Neural cell (in vitro differentiated cells): ENCODE results near the gene MIEF1. TPM values are rescaled to one million over a fixed set of nuclear protein-coding genes. Genes with fewer than 3 reads are reported as not detected.

ENCODE experiments used
- H2AFZ ChIP-seq: fragments of 200-600, 300-800 bp; sonication (generic), shearing (Covaris generic); 2 replicates; pipeline ENCODE4 v1.6.0; 2014; ENCODE audit warnings: low read depth, mild to moderate bottlenecking, antibody characterized with exemption, low read length, moderate library complexity
- H3F3A ChIP-seq: fragments of 200-600 bp; shearing (Covaris generic); 2 replicates; pipeline ENCODE4 v1.6.1; 2016; ENCODE audit warnings: mild to moderate bottlenecking, moderate library complexity, mixed read lengths, antibody characterized with exemption, low read length; ENCODE audit not compliant: insufficient read depth, poor library complexity, severe bottlenecking
- H3K27ac ChIP-seq: fragments of 200-600, 300-800 bp; sonication (generic), shearing (Covaris generic); 2 replicates; pipeline ENCODE4 v1.5.1; 2014; ENCODE audit warnings: mild to moderate bottlenecking, low read length, moderate library complexity
- H3K27me3 ChIP-seq: fragments of 300-800, 200-600 bp; sonication (generic), shearing (Covaris generic); 2 replicates; pipeline ENCODE4 v1.6.0; 2014; ENCODE audit warnings: mild to moderate bottlenecking, low read depth, low read length, moderate library complexity; ENCODE audit not compliant: insufficient read depth
- H3K36me3 ChIP-seq: fragments of 300-800, 200-600 bp; sonication (generic), shearing (Covaris generic); 2 replicates; pipeline ENCODE4 v1.5.1; 2014; ENCODE audit warnings: mild to moderate bottlenecking, antibody characterized with exemption, low read length, moderate library complexity; ENCODE audit not compliant: insufficient read depth
- H3K4me2 ChIP-seq: fragments of 300-800, 200-600 bp; sonication (generic), shearing (Covaris generic); 2 replicates; pipeline ENCODE4 v1.6.0; 2014; ENCODE audit warnings: mild to moderate bottlenecking, low read length
- H3K4me3 ChIP-seq: fragments of 300-800, 200-600 bp; sonication (generic), shearing (Covaris generic); 2 replicates; pipeline ENCODE4 v1.5.1; 2014; ENCODE audit warnings: mild to moderate bottlenecking, low read length, moderate library complexity
- H3K79me2 ChIP-seq: fragments of 200-600 bp; shearing (Covaris generic); replicated peaks from 2 replicates; pipeline ENCODE4 v1.6.0; 2014; ENCODE audit warnings: mild to moderate bottlenecking, low read length, moderate library complexity; ENCODE audit not compliant: insufficient read depth
- H3K9ac ChIP-seq: fragments of 300-800, 200-600 bp; sonication (generic), shearing (Covaris generic); 2 replicates; pipeline ENCODE4 v1.6.1; 2016; ENCODE audit warnings: mild to moderate bottlenecking, low read length, mixed read lengths
- H3K9me2 ChIP-seq: fragments of 200-600 bp; shearing (Covaris generic); 2 replicates; pipeline ENCODE4 v1.6.1; 2016; ENCODE audit warnings: mild to moderate bottlenecking, low read length, mixed read lengths; ENCODE audit not compliant: insufficient read depth
- H3K9me3 ChIP-seq: fragments of 200-600, 300-800 bp; sonication (generic), shearing (Covaris generic); 2 replicates; pipeline ENCODE4 v1.6.1; 2016; ENCODE audit warnings: mild to moderate bottlenecking, mixed run types, low read length, moderate library complexity, mixed read lengths
- H4K20me1 ChIP-seq: fragments of 200-600 bp; shearing (Covaris generic); 2 replicates; pipeline ENCODE4 v1.6.1; 2016; ENCODE audit warnings: mild to moderate bottlenecking, mixed run types; ENCODE audit not compliant: insufficient read depth
- CTCF ChIP-seq: fragments of 450-650 bp; IDR thresholded peaks from 2 replicates; pipeline ENCODE4 v1.5.1; 2014; ENCODE audit warnings: antibody characterized with exemption, mild to moderate bottlenecking, moderate library complexity; ENCODE audit not compliant: poor library complexity, severe bottlenecking
- EP300 ChIP-seq: fragments of 450-650 bp; conservative IDR thresholded peaks from 2 replicates; pipeline ENCODE4 v1.6.1; 2014; ENCODE audit warnings: antibody characterized with exemption, mild to moderate bottlenecking, moderate library complexity; ENCODE audit not compliant: poor library complexity, severe bottlenecking
- EZH2 ChIP-seq: fragments of 200-600, 300-800 bp; shearing (Covaris generic), sonication (generic); IDR thresholded peaks from 2 replicates; pipeline ENCODE4 v1.6.1; 2014; ENCODE audit warnings: antibody characterized with exemption, low read length, borderline replicate concordance, mild to moderate bottlenecking; ENCODE audit not compliant: insufficient read depth, poor library complexity, severe bottlenecking
- MXI1 ChIP-seq: fragments of 450-650 bp; conservative IDR thresholded peaks from 2 replicates; pipeline ENCODE4 v1.6.1; 2014; ENCODE audit warnings: antibody characterized with exemption, mild to moderate bottlenecking; ENCODE audit not compliant: poor library complexity, severe bottlenecking
- POLR2AphosphoS5 ChIP-seq: IDR thresholded peaks from 2 replicates; pipeline ENCODE4 v1.6.1; 2012
- RAD21 ChIP-seq: fragments of 450-650 bp; conservative IDR thresholded peaks from 2 replicates; pipeline ENCODE4 v1.6.1; 2014; ENCODE audit warnings: antibody characterized with exemption, mild to moderate bottlenecking, moderate library complexity
- SMC3 ChIP-seq: fragments of 450-650 bp; conservative IDR thresholded peaks from 2 replicates; pipeline ENCODE4 v1.6.1; 2014; ENCODE audit warnings: antibody characterized with exemption, mild to moderate bottlenecking, moderate library complexity; ENCODE audit not compliant: poor library complexity
- TAF1 ChIP-seq: IDR thresholded peaks from 2 replicates; pipeline ENCODE4 v1.6.1; 2012; ENCODE audit warnings: low read depth
- polyA plus RNA-seq: library from polyadenylated mRNA; depleted of rRNA; stranded (reverse); fragments of >200 nt; gene quantifications from 2 replicates; pipeline ENCODE4 v1.2.3, GENCODE V29; 2014
- TF ChIP-seq, protein P1 (sequence below): IDR thresholded peaks from 2 replicates; pipeline ENCODE4 v1.6.1; 2012; ENCODE audit warnings: borderline replicate concordance

MIEF1 gene
- polyA plus RNA-seq, 1 donor from 2014 or later = 19.8 TPM

- no peaks in the 10 kb centered on the region for H3K27me3 ChIP-seq
- peak overlapping the region; percentile 45 for H3K4me3 ChIP-seq
- peaks cover 4% of the 10 kb centered on the region for H3K36me3 ChIP-seq
- no peak overlapping the region for H2AFZ ChIP-seq
- no peak overlapping the region for H3K9ac ChIP-seq
- H3K27ac ChIP-seq = no peak overlapping the region
- TF ChIP-seq, protein P1, sequence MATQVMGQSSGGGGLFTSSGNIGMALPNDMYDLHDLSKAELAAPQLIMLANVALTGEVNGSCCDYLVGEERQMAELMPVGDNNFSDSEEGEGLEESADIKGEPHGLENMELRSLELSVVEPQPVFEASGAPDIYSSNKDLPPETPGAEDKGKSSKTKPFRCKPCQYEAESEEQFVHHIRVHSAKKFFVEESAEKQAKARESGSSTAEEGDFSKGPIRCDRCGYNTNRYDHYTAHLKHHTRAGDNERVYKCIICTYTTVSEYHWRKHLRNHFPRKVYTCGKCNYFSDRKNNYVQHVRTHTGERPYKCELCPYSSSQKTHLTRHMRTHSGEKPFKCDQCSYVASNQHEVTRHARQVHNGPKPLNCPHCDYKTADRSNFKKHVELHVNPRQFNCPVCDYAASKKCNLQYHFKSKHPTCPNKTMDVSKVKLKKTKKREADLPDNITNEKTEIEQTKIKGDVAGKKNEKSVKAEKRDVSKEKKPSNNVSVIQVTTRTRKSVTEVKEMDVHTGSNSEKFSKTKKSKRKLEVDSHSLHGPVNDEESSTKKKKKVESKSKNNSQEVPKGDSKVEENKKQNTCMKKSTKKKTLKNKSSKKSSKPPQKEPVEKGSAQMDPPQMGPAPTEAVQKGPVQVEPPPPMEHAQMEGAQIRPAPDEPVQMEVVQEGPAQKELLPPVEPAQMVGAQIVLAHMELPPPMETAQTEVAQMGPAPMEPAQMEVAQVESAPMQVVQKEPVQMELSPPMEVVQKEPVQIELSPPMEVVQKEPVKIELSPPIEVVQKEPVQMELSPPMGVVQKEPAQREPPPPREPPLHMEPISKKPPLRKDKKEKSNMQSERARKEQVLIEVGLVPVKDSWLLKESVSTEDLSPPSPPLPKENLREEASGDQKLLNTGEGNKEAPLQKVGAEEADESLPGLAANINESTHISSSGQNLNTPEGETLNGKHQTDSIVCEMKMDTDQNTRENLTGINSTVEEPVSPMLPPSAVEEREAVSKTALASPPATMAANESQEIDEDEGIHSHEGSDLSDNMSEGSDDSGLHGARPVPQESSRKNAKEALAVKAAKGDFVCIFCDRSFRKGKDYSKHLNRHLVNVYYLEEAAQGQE = no peak
- TF ChIP-seq SMC3 (no peak), MXI1 (no peak), RAD21 (no peak), CTCF (no peak), EZH2 (no peak), POLR2AphosphoS5 (no peak), EP300 (no peak), TAF1 (no peak)
- H3K79me2 ChIP-seq = peaks cover 59% of the 10 kb centered on the region
- peaks cover 37% of the 10 kb centered on the region for H4K20me1 ChIP-seq
- no peaks in the 10 kb centered on the region for H3F3A ChIP-seq
- no peaks in the 10 kb centered on the region for H3K9me2 ChIP-seq
- no peak overlapping the region for H3K4me2 ChIP-seq
- no peaks in the 10 kb centered on the region for H3K9me3 ChIP-seq
These were observed 22.1 kb downstream of the MIEF1 start for GRCh38 chr22:39524089-39524752.

DNA sequence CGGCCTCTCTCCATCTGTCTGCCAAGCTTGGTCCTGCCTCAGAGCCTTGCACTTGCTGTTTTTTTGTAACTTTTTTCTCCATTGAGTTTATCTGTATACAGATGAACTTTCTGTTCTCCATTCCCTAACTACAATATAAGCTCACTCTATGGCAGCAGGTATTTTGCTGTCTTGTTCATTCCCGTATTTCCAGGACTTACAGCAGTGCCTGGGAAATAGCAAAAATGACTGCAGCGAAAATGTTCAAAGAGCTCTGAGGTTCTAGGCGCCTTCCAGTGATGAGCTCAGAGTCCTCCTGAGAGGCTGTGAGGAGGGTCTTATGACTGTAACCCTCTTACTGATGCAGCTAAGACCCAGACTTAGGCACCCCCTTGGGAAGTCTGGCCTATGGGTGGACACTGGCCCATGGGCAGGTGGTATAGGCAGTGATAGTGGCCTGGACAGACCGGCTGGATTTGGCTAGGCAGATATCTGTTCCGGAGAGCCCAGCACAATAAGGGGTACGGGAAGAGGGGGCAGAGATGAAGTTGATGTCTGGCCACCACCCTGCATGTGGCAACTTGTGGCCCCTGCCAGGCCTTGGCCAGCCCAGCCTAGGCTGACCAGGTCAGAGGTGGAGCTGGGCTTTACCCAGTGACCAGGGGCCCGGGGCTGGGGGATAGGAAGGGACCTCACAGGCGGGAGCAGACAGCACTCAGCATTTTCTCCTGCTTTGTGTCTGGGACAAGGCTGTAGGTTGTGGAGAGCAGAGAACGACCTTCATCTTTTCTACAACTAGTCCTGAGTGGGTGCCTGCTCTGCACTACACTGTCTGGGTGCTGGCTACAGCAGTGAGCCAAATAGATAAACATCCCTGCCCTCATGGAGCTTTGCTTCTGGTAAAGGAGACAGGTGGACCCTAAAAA, 22.9 kb downstream of the MIEF1 start:
- no peak overlapping the region for H2AFZ ChIP-seq
- peaks cover 59% of the 10 kb centered on the region for H3K79me2 ChIP-seq
- H3K9ac ChIP-seq = no peak overlapping the region
- H3K4me2 ChIP-seq = no peak overlapping the region
- no peaks in the 10 kb centered on the region for H3F3A ChIP-seq
- H4K20me1 ChIP-seq = peaks cover 37% of the 10 kb centered on the region
- H3K27me3 ChIP-seq = no peaks in the 10 kb centered on the region
- H3K4me3 ChIP-seq = peak overlapping the region; percentile 45
- TF ChIP-seq SMC3 = no peak
- no peak for TF ChIP-seq POLR2AphosphoS5
- TF ChIP-seq RAD21 = no peak
- no peak for TF ChIP-seq CTCF
- no peak for TF ChIP-seq TAF1
- H3K36me3 ChIP-seq = peaks cover 4% of the 10 kb centered on the region
- H3K9me3 ChIP-seq = no peaks in the 10 kb centered on the region
- H3K27ac ChIP-seq = no peak overlapping the region
- no peaks in the 10 kb centered on the region for H3K9me2 ChIP-seq
